HG03025 (cell line): ENCODE results near the gene SH3BGRL2.

Source experiments
- ATAC-seq: cut with Tn5 transposase; IDR thresholded peaks from one replicate; pipeline ENCODE4 v1.9.1; 2021; ENCODE audit warnings: mild to moderate bottlenecking, moderate library complexity; ENCODE audit not compliant: unreplicated experiment, low FRiP score

The SH3BGRL2 gene

DNA sequence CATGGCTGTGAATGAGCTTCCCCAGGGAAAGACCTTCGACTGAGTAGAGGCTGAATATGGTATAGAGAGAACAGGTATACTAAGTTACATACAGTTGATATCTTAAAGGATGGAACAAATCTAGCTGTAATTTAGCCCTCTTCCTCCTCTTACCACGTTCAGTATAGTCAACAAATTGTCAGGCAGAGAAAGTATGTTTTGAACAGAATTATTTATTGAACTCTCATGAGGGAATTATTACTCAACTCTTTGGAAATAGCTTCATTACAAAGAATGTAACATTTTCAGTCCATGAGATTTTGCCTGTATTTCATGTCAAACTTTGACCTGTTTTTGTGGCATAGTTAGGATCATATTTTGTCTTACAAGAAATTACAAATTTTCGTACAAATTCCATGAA is 63.0 kb downstream of the SH3BGRL2 start:
- no peak for ATAC-seq

GRCh38 chr6:79694623-79695343 is 63.7 kb downstream of the SH3BGRL2 start:
- no peak for ATAC-seq

GRCh38 chr6:79697430-79697829 is 66.3 kb downstream of the SH3BGRL2 start:
- no peak for ATAC-seq

- no peak for ATAC-seq
These were observed 68.5 kb downstream of the SH3BGRL2 start for GRCh38 chr6:79699606-79700005.

- ATAC-seq: no peak
These were observed 71.6 kb downstream of the SH3BGRL2 start for GRCh38 chr6:79702691-79703090.

- no peak for ATAC-seq
These were observed 73.1 kb downstream of the SH3BGRL2 start for GRCh38 chr6:79704200-79704599.

- no peak for ATAC-seq
These were observed 74.4 kb downstream of the SH3BGRL2 start for GRCh38 chr6:79705456-79705995.

- ATAC-seq: no peak
These were observed 75.4 kb downstream of the SH3BGRL2 start for GRCh38 chr6:79706527-79706926.

- ATAC-seq: no peak
These were observed 76.5 kb downstream of the SH3BGRL2 start for GRCh38 chr6:79707621-79708020.

DNA sequence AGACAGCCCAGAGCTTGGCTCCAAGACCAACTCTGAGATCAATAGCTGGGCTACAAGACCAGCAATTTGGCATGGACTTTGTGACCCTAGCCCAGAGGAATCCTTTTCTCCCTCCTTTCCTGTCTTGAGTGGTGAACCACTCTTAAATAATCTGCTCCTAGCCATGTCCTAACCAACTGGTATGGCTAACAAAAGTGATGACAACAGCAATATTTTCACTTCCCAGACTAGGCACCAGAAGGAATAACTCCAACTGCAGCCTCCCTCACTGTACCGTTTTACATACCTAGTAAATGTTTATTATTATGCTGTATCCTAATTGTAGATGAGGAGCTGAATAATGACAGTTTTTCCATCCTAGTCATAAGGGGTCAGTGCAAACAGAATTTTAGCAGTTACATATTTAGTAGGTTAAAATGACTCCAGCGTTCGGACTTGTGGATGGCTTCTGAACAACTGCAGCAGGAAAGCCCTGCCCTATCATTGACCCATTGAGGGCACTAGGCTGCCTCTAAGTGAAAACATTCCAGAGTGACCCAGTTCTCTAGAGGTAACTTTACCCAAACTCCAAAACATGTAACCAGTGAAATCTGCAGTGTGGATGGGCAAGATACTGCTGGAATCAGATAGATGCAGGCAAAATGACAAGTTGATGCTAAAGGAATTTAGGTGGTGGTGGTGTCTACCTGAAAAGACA is 77.1 kb downstream of the SH3BGRL2 start:
- no peak for ATAC-seq

DNA sequence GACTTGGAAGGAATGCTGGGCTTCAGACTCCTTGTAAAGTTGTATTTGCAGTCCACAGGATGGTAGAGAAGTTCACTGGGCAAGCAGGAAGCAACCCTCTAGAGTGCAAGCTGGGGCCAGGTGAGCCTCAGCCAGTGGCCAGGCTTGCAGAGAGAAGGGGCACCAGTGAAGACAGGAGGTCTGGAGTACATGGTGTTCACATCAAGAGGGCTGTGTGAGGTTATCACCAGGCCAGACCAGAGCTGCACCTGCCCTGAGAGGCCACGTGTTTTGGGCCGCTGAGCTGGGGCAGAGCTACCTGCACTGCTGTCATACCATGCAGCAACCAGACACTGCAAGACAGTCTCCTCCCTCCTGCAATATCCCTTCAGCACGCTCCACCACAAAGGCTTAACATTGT is 79.0 kb downstream of the SH3BGRL2 start:
- no peak for ATAC-seq

DNA sequence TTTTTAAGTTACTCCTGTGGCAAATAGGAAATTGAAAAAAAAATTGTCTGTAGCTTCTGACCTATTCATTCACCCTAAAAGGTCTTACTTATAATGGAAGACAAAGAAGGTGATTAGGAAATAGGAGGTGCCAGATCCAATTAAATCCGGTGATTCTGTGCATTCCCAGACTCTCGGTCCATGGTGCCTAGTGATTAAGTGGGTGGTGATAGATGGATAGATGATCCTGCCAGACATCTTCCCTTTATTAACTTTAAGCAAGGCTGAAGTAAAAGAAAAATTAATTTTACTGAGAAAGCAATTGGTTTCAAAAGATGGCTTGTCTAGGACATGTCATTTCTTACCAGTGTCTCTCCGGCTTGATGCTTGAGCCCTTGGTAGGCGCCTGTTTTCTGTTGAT is 80.0 kb downstream of the SH3BGRL2 start:
- no peak for ATAC-seq

GRCh38 chr6:79712144-79712543 is 81.0 kb downstream of the SH3BGRL2 start:
- no peak for ATAC-seq

GRCh38 chr6:79712616-79713135 is 81.5 kb downstream of the SH3BGRL2 start:
- no peak for ATAC-seq

DNA sequence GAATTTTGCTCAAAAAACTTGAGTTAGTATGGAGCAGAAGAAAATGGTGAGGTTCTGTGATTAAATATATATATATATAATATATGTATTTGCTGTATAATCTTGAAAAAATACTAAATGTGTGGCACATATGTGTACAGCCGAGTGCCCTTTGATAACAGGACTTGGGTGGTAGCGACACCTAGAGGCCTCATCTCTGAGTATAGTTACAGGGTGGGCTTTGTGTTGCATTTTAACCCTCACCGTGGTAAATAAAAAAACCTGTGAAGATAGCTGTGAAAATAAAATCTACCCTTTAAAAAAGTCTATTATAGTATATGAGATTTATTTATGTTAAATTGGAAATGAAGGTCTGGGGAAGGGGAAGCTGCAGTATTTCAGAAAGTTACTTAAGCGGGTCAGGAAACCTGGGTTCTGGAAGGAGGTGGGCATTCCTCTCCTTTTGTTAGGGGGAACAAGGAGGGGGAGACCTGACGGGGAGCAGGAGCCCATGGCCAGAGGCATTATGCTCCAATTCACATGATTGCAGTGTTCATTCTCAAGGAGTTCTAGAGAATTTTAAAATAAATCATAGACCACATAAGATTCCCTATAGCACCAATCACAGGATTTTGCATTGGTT is 82.7 kb downstream of the SH3BGRL2 start:
- peak; percentile 50 for ATAC-seq

- ATAC-seq: no peak
These were observed 86.9 kb downstream of the SH3BGRL2 start for GRCh38 chr6:79717989-79718388.

GRCh38 chr6:79718509-79719247 is 87.5 kb downstream of the SH3BGRL2 start:
- ATAC-seq: no peak

GRCh38 chr6:79719248-79719960 is 88.3 kb downstream of the SH3BGRL2 start:
- no peak for ATAC-seq

DNA sequence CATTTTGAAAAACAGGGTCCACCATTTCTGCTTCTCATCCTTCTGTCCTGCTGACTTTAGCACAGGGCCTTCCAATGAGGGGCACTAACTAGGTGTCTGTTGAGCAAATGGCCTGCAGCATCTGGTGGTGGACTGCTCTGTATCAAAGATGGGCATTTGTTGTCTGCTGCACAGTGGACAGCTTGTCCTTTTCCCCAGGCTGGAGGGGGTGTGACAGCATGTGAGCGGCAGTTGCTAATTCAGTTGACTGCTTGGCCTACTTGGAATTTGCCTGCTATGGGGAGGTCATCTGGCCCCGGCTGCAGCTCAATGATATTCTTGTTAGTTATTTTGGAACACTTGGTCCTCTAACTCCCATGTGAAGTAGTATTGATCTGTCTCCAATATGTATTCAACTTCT is 93.7 kb downstream of the SH3BGRL2 start:
- no peak for ATAC-seq

- no peak for ATAC-seq
These were observed 100.3 kb downstream of the SH3BGRL2 start for GRCh38 chr6:79731471-79731870.
